SK-N-SH (cell line): ENCODE measurements around the gene PDXP. TPM values are rescaled to one million over a fixed set of nuclear protein-coding genes. Genes with fewer than 3 reads are reported as not detected.

Experiments used
- CTCF ChIA-PET: fragments of 300-600, 350-600 bp; formaldehyde crosslinking; extraction: SDS; loops from one replicate; lab custom pipeline; 2021; lab: Yijun Ruan, JAX
- POLR2A ChIA-PET: fragments of 350-600 bp; sonication (Branson Sonifier 250); formaldehyde crosslinking; extraction: SDS; loops from one replicate; lab custom pipeline; 2020; ENCODE audit warnings: antibody characterized with exemption, inconsistent platforms; lab: Yijun Ruan, JAX
- DNase-seq: peaks from one replicate; pipeline ENCODE4 v3.0.0; 2012
- H2AFZ ChIP-seq: fragments of 200-600 bp; sonication (generic); 2 replicates; pipeline ENCODE4 v1.8.1; 2016; ENCODE audit warnings: antibody characterized with exemption, mild to moderate bottlenecking, low read depth
- H3F3A ChIP-seq: fragments of 200-600 bp; sonication (generic); replicated peaks from 2 replicates; pipeline ENCODE3; 2016; ENCODE audit warnings: antibody characterized with exemption, mild to moderate bottlenecking; ENCODE audit not compliant: insufficient read depth
- H3K27ac ChIP-seq, 2 experiments: fragments of 200-500 bp in 1 of 2; fragments of 200-600 bp in 1 of 2; sonication (Bioruptor generic) in 1 of 2; sonication (generic), shearing (Covaris generic) in 1 of 2; 2 replicates each; pipeline versions ENCODE4 v1.5.1 to v1.6.1; 2014 to 2016; ENCODE audit warnings: low read depth in 2 of 2, inconsistent platforms in 1 of 2, low read length in 1 of 2, mild to moderate bottlenecking in 1 of 2, mixed read lengths in 1 of 2
- H3K27me3 ChIP-seq: fragments of 200-600 bp; sonication (generic), shearing (Covaris generic); 2 replicates; pipeline ENCODE4 v1.6.1; 2016; ENCODE audit warnings: mixed run types; ENCODE audit not compliant: insufficient read depth
- H3K36me3 ChIP-seq, 2 experiments: fragments of 200-500 bp in 1 of 2; fragments of 200-600 bp in 1 of 2; sonication (Bioruptor generic) in 1 of 2; sonication (generic) in 1 of 2; replicated peaks in 1 of 2; 2 replicates each; pipeline versions ENCODE3 to v1.5.1; 2014 to 2016; ENCODE audit warnings: low read length in 1 of 2, mild to moderate bottlenecking in 1 of 2; ENCODE audit not compliant: insufficient read depth in 2 of 2, control insufficient read depth in 1 of 2
- H3K4me1 ChIP-seq, 2 experiments: fragments of 200-500 bp in 1 of 2; fragments of 200-600 bp in 1 of 2; sonication (Bioruptor generic) in 1 of 2; sonication (generic), shearing (Covaris generic) in 1 of 2; 2 replicates each; pipeline versions ENCODE4 v1.5.1 to v1.6.1; 2014 to 2016; ENCODE audit warnings: low read depth in 1 of 2, low read length in 1 of 2, mixed run types in 1 of 2; ENCODE audit not compliant: insufficient read depth in 2 of 2, control insufficient read depth in 1 of 2
- H3K4me2 ChIP-seq: fragments of 200-600 bp; sonication (generic), shearing (Covaris generic); 2 replicates; pipeline ENCODE4 v1.6.1; 2017; ENCODE audit warnings: mixed run types
- H3K4me3 ChIP-seq, 2 experiments: fragments of 200-500 bp in 1 of 2; fragments of 200-600 bp in 1 of 2; sonication (Bioruptor generic) in 1 of 2; sonication (generic), shearing (Covaris generic) in 1 of 2; 2 replicates each; pipeline versions ENCODE4 v1.5.1 to v1.8.1; 2014 to 2016; ENCODE audit warnings: low read depth in 2 of 2, inconsistent platforms in 1 of 2, low read length in 1 of 2, mild to moderate bottlenecking in 1 of 2, mixed read lengths in 1 of 2, moderate library complexity in 1 of 2
- H3K79me2 ChIP-seq: fragments of 200-600 bp; sonication (generic); 2 replicates; pipeline ENCODE4 v1.8.1; 2017; ENCODE audit warnings: mild to moderate bottlenecking; ENCODE audit not compliant: insufficient read depth
- H3K9ac ChIP-seq: fragments of 200-600 bp; sonication (generic); 2 replicates; pipeline ENCODE4 v1.6.1; 2017; ENCODE audit warnings: mixed run types
- H3K9me2 ChIP-seq: fragments of 200-600 bp; sonication (generic); 2 replicates; pipeline ENCODE4 v1.6.1; 2017; ENCODE audit warnings: mixed run types
- H3K9me3 ChIP-seq: fragments of 200-600 bp; sonication (generic); 2 replicates; pipeline ENCODE4 v1.6.1; 2017; ENCODE audit warnings: mixed run types, mild to moderate bottlenecking, moderate library complexity
- H4K20me1 ChIP-seq: fragments of 200-600 bp; sonication (generic); 2 replicates; pipeline ENCODE4 v1.6.1; 2017; ENCODE audit warnings: mild to moderate bottlenecking, mixed run types; ENCODE audit not compliant: insufficient read depth
- GABPA ChIP-seq: IDR thresholded peaks from 2 replicates; pipeline ENCODE4 v1.4.0; 2012; ENCODE audit warnings: low read depth, mild to moderate bottlenecking
- GATA2 ChIP-seq: sonication (generic); formaldehyde crosslinking; IDR thresholded peaks from 2 replicates; pipeline ENCODE4 v1.5.0; 2020; ENCODE audit warnings: mild to moderate bottlenecking, missing genetic modification reagents
- JUND ChIP-seq: IDR thresholded peaks from 2 replicates; pipeline ENCODE4 v1.4.0; 2012
- MEF2A ChIP-seq: IDR thresholded peaks from 2 replicates; pipeline ENCODE4 v1.4.0; 2012; ENCODE audit warnings: low read depth, borderline replicate concordance
- MXI1 ChIP-seq: IDR thresholded peaks from 2 replicates; pipeline ENCODE4 v1.6.1; 2012; ENCODE audit warnings: mild to moderate bottlenecking, low read depth, low read length, improper control_type of control experiment
- NRF1 ChIP-seq: IDR thresholded peaks from 2 replicates; pipeline ENCODE4 v1.6.1; 2012; ENCODE audit warnings: low read depth, mild to moderate bottlenecking, low read length
- POLR2AphosphoS5 ChIP-seq: IDR thresholded peaks from 2 replicates; pipeline ENCODE4 v1.6.1; 2012; ENCODE audit warnings: low read depth, low read length
- RCOR1 ChIP-seq: fragments of 150-350 bp; IDR thresholded peaks from 2 replicates; pipeline ENCODE4 v1.6.1; 2017; ENCODE audit warnings: antibody characterized with exemption, low read length
- RXRA ChIP-seq: IDR thresholded peaks from 2 replicates; pipeline ENCODE4 v1.4.0; 2012; ENCODE audit warnings: low read depth, mild to moderate bottlenecking, borderline replicate concordance
- TAF1 ChIP-seq: IDR thresholded peaks from 2 replicates; pipeline ENCODE4 v1.6.1; 2012; ENCODE audit warnings: low read depth, mild to moderate bottlenecking, low read length, moderate library complexity, borderline replicate concordance
- whole genome bisulfite sequencing: methylation state at CpG from one replicate; pipeline ENCODE4 v1.1.6; 2017; ENCODE audit warnings: low lambda C conversion rate; 5-methylcytosine and 5-hydroxymethylcytosine counted together
- polyA plus RNA-seq, 3 experiments: library from polyadenylated mRNA; depleted of rRNA; stranded (reverse); fragments of >200 nt; gene quantifications; 2 replicates each; pipeline ENCODE4 v1.2.3, GENCODE V29; 2012
- TF ChIP-seq, protein P1 (sequence below): IDR thresholded peaks from 2 replicates; pipeline ENCODE4 v1.6.1; 2012; ENCODE audit warnings: mild to moderate bottlenecking, low read depth, low read length, moderate library complexity
- TF ChIP-seq, protein P2 (sequence below): fragments of 150-350 bp; IDR thresholded peaks from 2 replicates; pipeline ENCODE4 v1.6.1; 2017; ENCODE audit warnings: antibody characterized with exemption, low read length, low read depth, borderline replicate concordance
- TF ChIP-seq, protein P3 (sequence below): IDR thresholded peaks from 2 replicates; pipeline ENCODE4 v1.4.0; 2012; ENCODE audit warnings: low read depth, borderline replicate concordance
- TF ChIP-seq, protein P4 (sequence below): fragments of 200-600 bp; sonication (generic); IDR thresholded peaks from 2 replicates; pipeline ENCODE4 v1.6.1; 2017; ENCODE audit warnings: antibody characterized with exemption, mild to moderate bottlenecking, moderate library complexity

Gene PDXP
- polyA plus RNA-seq, 1 of the 3 experiments (the other 2 are of a cell fraction), result 22.5 TPM

DNA sequence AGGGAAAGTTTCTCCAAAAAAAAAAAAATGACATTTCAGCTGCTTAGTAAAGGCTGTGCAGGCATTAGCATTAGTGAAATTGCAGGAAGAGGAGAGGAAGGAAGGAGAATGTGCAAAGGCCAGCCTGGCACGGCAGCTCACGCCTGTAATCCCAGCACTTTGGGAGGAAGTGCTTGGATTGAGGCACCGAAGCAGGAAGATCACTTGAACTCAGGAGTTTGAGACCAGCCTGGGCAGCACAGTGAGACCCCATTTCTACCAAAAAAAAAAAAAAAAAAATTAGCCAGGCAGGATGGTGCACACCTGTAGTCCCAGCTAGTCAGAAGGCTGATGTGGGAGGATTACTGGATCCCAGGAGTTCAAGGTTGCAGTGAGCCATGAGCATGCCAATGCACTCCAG is 46.1 kb downstream of the PDXP start:
- TF ChIP-seq, protein P1, sequence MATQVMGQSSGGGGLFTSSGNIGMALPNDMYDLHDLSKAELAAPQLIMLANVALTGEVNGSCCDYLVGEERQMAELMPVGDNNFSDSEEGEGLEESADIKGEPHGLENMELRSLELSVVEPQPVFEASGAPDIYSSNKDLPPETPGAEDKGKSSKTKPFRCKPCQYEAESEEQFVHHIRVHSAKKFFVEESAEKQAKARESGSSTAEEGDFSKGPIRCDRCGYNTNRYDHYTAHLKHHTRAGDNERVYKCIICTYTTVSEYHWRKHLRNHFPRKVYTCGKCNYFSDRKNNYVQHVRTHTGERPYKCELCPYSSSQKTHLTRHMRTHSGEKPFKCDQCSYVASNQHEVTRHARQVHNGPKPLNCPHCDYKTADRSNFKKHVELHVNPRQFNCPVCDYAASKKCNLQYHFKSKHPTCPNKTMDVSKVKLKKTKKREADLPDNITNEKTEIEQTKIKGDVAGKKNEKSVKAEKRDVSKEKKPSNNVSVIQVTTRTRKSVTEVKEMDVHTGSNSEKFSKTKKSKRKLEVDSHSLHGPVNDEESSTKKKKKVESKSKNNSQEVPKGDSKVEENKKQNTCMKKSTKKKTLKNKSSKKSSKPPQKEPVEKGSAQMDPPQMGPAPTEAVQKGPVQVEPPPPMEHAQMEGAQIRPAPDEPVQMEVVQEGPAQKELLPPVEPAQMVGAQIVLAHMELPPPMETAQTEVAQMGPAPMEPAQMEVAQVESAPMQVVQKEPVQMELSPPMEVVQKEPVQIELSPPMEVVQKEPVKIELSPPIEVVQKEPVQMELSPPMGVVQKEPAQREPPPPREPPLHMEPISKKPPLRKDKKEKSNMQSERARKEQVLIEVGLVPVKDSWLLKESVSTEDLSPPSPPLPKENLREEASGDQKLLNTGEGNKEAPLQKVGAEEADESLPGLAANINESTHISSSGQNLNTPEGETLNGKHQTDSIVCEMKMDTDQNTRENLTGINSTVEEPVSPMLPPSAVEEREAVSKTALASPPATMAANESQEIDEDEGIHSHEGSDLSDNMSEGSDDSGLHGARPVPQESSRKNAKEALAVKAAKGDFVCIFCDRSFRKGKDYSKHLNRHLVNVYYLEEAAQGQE, result no peak
- TF ChIP-seq, protein P2, sequence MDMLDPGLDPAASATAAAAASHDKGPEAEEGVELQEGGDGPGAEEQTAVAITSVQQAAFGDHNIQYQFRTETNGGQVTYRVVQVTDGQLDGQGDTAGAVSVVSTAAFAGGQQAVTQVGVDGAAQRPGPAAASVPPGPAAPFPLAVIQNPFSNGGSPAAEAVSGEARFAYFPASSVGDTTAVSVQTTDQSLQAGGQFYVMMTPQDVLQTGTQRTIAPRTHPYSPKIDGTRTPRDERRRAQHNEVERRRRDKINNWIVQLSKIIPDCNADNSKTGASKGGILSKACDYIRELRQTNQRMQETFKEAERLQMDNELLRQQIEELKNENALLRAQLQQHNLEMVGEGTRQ, result no peak
- no peak for TF ChIP-seq POLR2AphosphoS5
- TF ChIP-seq MXI1, result no peak
- TF ChIP-seq, protein P3, sequence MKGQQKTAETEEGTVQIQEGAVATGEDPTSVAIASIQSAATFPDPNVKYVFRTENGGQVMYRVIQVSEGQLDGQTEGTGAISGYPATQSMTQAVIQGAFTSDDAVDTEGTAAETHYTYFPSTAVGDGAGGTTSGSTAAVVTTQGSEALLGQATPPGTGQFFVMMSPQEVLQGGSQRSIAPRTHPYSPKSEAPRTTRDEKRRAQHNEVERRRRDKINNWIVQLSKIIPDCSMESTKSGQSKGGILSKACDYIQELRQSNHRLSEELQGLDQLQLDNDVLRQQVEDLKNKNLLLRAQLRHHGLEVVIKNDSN, result no peak
- TF ChIP-seq RCOR1, result no peak
- TF ChIP-seq MEF2A, result no peak
- no peak for TF ChIP-seq NRF1
- TF ChIP-seq, protein P4, sequence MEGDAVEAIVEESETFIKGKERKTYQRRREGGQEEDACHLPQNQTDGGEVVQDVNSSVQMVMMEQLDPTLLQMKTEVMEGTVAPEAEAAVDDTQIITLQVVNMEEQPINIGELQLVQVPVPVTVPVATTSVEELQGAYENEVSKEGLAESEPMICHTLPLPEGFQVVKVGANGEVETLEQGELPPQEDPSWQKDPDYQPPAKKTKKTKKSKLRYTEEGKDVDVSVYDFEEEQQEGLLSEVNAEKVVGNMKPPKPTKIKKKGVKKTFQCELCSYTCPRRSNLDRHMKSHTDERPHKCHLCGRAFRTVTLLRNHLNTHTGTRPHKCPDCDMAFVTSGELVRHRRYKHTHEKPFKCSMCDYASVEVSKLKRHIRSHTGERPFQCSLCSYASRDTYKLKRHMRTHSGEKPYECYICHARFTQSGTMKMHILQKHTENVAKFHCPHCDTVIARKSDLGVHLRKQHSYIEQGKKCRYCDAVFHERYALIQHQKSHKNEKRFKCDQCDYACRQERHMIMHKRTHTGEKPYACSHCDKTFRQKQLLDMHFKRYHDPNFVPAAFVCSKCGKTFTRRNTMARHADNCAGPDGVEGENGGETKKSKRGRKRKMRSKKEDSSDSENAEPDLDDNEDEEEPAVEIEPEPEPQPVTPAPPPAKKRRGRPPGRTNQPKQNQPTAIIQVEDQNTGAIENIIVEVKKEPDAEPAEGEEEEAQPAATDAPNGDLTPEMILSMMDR, result no peak
- no peak for TF ChIP-seq RXRA
- TF ChIP-seq GATA2, result no peak
- TF ChIP-seq TAF1, result no peak
- no peak for TF ChIP-seq JUND
- no peak for TF ChIP-seq GABPA
- no peaks in the 10 kb centered on the region for H3K9me3 ChIP-seq
- no peak overlapping the region for H3K27ac ChIP-seq
- WGBS, result 100% methylated on average over 3 of the region's 3 CpGs
- ChIA-PET POLR2A (no interaction called here), CTCF (interaction anchor here (1.6 kb wide), 1 partner anchor 62 kb away, joined by 5 read pairs; no protein-coding TSS in a partner anchor)
- H3K9ac ChIP-seq, result no peak overlapping the region
- H4K20me1 ChIP-seq, result no peaks in the 10 kb centered on the region
- H2AFZ ChIP-seq, result no peak overlapping the region
- no peak overlapping the region for H3K4me2 ChIP-seq
- peaks cover 0 to 9% of the 10 kb centered on the region in 2 experiments for H3K36me3 ChIP-seq
- no peaks in the 10 kb centered on the region for H3K27me3 ChIP-seq
- no peak for DNase-seq
- H3K4me1 ChIP-seq, result no peaks in the 10 kb centered on the region
- H3K4me3 ChIP-seq, result no peak overlapping the region
- no peaks in the 10 kb centered on the region for H3K79me2 ChIP-seq
- H3F3A ChIP-seq, result no peaks in the 10 kb centered on the region
- no peaks in the 10 kb centered on the region for H3K9me2 ChIP-seq
